Epithelial cell of proximal tubule (primary cell): Measurements from ENCODE around the gene KCNG3. TPM values are rescaled to one million over a fixed set of nuclear protein-coding genes. Genes with fewer than 3 reads are reported as not detected.

Experiments used
- DNase-seq: peaks from one replicate; pipeline ENCODE4 v3.0.0-alpha.2; 2011; ENCODE audit warnings: low read depth
- H3K4me3 ChIP-seq: 2 replicates; pipeline ENCODE4 v1.5.1; 2011; ENCODE audit warnings: low read depth, mild to moderate bottlenecking, low read length
- total RNA-seq: library from RNA; depleted of rRNA; stranded (reverse); fragments of >200 nt; gene quantifications from 2 replicates; pipeline ENCODE4 v1.2.3, GENCODE V29; 2015
- TF ChIP-seq, protein P1 (sequence below): conservative IDR thresholded peaks from 2 replicates; pipeline ENCODE4 v1.5.1; 2012; ENCODE audit warnings: low read depth, mild to moderate bottlenecking, low read length

Gene KCNG3
- total RNA-seq, 1 donor from 2014 or later, result not detected

DNA sequence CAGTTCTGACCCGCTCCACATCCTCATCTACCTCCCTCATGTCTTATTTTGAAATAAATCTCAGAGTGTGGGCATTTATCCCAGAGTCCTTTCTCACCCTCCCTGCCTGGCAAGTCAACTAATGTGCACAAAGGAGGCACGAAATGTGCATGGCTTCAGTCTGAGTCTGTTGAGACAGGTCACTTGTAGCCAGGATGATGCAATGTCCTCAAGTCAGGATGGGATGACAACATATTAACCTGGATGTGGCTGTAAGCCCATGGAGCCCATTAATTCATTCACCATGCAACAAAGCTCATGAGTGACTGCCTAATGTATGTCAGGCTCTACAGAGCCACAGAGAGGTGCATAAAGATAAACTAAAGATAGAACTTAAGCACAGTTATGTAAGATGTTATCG lies 34.5 kb downstream of the KCNG3 start:
- no peak for DNase-seq
- TF ChIP-seq, protein P1, sequence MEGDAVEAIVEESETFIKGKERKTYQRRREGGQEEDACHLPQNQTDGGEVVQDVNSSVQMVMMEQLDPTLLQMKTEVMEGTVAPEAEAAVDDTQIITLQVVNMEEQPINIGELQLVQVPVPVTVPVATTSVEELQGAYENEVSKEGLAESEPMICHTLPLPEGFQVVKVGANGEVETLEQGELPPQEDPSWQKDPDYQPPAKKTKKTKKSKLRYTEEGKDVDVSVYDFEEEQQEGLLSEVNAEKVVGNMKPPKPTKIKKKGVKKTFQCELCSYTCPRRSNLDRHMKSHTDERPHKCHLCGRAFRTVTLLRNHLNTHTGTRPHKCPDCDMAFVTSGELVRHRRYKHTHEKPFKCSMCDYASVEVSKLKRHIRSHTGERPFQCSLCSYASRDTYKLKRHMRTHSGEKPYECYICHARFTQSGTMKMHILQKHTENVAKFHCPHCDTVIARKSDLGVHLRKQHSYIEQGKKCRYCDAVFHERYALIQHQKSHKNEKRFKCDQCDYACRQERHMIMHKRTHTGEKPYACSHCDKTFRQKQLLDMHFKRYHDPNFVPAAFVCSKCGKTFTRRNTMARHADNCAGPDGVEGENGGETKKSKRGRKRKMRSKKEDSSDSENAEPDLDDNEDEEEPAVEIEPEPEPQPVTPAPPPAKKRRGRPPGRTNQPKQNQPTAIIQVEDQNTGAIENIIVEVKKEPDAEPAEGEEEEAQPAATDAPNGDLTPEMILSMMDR, result no peak
- H3K4me3 ChIP-seq, result no peak overlapping the region

DNA sequence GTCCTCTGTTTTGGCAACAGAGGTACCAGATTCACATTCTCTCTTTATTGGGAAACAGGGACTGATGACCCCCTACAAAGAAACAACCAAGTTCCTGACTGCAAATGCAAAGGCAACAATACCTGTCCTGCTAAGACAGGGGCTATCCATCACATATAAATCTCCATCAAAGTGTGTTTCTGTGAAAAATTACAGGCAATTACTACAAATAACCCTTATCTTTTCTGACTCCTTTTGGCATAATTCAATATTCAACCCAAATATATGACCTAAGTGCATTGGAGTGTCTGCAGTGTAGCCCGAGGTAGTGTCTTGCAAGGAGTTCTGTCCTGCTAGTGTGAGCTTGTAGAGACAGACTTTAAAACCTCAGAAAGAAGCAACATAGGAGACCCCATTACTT lies 35.4 kb downstream of the KCNG3 start:
- H3K4me3 ChIP-seq, result no peak overlapping the region
- DNase-seq, result no peak
- TF ChIP-seq, protein P1, result no peak

DNA sequence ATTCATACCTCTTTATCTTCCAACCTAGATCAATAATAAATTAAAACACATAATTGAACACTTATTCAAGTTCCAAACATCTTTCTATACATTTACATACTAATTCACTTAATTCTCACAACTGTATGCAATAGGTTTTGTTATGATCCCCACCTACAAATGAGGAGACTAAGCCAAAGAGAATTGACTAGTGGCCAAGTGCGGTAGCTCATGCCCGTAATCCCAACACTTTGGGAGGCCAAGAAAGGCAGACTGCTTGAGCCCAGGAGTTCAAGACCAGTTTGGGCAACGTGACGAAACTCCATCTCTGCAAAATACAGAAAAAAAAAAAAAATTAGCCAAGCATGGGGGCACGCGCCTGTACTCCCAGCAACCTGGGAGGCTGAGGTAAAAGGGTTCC lies 36.8 kb downstream of the KCNG3 start:
- TF ChIP-seq, protein P1, result peak; percentile 30

DNA sequence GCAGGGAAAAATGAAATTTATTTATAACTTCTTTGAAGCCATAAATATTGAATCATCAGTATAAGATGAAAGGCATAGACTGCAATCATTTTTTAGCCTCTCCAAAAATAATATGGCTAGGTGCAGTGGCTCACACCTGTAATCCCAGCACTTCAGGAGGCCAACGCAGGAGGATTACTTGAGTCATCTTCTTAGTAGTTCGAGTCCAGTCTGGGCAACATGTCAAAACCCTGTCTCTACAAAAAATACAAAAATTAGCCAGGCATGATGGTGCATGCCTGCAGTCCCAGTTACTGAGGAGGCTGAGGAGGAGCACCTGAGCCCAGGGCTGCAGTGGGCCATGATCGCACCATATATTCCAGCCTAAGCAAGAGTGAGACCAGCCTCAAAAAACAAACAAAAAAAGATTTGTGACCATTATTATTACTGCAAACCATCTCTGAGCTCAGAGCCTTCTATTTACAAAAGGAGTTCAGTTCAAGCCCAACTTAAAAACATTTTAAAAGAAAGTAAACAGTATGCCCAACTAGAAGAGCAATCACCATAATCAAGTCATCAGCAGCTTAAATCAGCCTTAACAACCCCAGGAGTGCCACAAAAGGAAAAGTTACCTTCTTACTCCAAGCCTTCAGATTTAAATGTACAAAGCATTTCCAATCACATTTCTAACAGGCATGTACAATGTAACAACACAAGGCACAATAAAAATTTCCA lies 37.5 kb downstream of the KCNG3 start:
- no peak overlapping the region for H3K4me3 ChIP-seq
- DNase-seq, result no peak
- TF ChIP-seq, protein P1, result no peak

More for the DNA sequence above, 36.8 kb downstream of the KCNG3 start:
- DNase-seq, result no peak
- no peak overlapping the region for H3K4me3 ChIP-seq

DNA sequence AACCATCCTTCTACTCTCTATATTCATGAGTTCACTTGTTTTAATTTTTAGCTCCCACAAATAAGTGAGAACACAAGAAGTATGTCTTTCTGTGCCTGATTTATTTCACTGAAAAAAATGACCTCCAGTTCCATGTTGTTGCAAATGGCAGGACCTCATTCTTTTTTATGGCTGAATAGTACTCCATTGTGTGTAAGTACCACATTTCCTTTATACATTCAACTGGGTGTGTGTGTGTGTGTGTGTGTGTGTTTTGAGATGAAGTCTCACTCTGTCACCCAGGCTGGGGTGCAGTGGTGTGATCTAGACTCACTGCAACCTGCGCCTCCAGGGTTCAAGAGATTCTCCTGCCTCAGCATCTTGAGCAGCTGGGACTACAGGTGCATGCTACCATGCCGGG lies 41.2 kb downstream of the KCNG3 start:
- DNase-seq, result no peak
- TF ChIP-seq, protein P1, result no peak

DNA sequence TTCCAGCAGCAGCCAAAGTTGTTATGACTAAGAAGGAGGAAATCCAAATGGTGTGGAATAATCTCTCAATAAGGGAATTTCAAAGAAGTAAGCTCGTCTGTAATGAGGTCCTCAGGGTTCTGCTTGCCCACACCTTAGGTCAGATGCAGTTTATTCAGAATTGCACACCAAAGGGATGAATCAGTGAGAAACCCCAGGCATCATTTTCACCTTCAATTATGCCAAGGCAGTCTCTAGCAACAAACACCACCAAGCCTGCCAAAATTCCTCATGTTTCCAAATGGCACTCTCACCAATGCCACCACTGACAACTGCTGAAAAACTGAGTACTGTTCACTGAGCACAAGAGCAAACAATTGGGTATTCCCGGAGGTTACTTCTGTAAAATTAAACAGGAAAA lies 43.6 kb downstream of the KCNG3 start:
- H3K4me3 ChIP-seq, result no peak overlapping the region
- peak; percentile 83 for DNase-seq
- TF ChIP-seq, protein P1, result no peak

More for the DNA sequence above, 41.2 kb downstream of the KCNG3 start:
- no peak overlapping the region for H3K4me3 ChIP-seq
